PFSK-1 (cell line): ENCODE measurements around the gene LDLRAD4.

Source experiments
- SIN3A ChIP-seq: IDR thresholded peaks from 2 replicates; pipeline ENCODE4 v1.6.1; 2012; ENCODE audit warnings: mild to moderate bottlenecking, low read length, moderate library complexity, borderline replicate concordance; ENCODE audit not compliant: insufficient read depth
- TAF1 ChIP-seq: IDR thresholded peaks from 2 replicates; pipeline ENCODE4 v1.6.1; 2012; ENCODE audit warnings: low read length, control low read depth, borderline replicate concordance; ENCODE audit not compliant: insufficient read depth
- TF ChIP-seq, protein P1 (sequence below), 2 experiments: IDR thresholded peaks; 2 replicates each; pipeline versions ENCODE4 v1.6.1 to v1.8.0; 2011 to 2012; ENCODE audit warnings: low read depth in 2 of 2, low read length in 2 of 2, control low read depth in 1 of 2, inconsistent platforms in 1 of 2, mild to moderate bottlenecking in 1 of 2, moderate library complexity in 1 of 2; ENCODE audit not compliant: insufficient read depth in 1 of 2

GRCh38 chr18:13223311-13224143, 5.0 kb downstream of the LDLRAD4 start:
- TF ChIP-seq SIN3A = no peak
- TF ChIP-seq TAF1 = no peak
- TF ChIP-seq, protein P1, sequence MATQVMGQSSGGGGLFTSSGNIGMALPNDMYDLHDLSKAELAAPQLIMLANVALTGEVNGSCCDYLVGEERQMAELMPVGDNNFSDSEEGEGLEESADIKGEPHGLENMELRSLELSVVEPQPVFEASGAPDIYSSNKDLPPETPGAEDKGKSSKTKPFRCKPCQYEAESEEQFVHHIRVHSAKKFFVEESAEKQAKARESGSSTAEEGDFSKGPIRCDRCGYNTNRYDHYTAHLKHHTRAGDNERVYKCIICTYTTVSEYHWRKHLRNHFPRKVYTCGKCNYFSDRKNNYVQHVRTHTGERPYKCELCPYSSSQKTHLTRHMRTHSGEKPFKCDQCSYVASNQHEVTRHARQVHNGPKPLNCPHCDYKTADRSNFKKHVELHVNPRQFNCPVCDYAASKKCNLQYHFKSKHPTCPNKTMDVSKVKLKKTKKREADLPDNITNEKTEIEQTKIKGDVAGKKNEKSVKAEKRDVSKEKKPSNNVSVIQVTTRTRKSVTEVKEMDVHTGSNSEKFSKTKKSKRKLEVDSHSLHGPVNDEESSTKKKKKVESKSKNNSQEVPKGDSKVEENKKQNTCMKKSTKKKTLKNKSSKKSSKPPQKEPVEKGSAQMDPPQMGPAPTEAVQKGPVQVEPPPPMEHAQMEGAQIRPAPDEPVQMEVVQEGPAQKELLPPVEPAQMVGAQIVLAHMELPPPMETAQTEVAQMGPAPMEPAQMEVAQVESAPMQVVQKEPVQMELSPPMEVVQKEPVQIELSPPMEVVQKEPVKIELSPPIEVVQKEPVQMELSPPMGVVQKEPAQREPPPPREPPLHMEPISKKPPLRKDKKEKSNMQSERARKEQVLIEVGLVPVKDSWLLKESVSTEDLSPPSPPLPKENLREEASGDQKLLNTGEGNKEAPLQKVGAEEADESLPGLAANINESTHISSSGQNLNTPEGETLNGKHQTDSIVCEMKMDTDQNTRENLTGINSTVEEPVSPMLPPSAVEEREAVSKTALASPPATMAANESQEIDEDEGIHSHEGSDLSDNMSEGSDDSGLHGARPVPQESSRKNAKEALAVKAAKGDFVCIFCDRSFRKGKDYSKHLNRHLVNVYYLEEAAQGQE (IDR thresholded peaks at IDR 0.05; ENCODE audit: insufficient read depth in 1 of 2, low read depth in 2 of 2, low read length in 2 of 2) = no peak
